SU-DHL-6 (cell line): Measurements from ENCODE around the gene CASP3.
"Not testable (repeated sequence)": the region's sequence is repeated elsewhere in the genome, so short reads cannot be mapped to it uniquely, and the experiment has no call there.

Experiments
- H2AFZ ChIP-seq: fragments of 200-600 bp; sonication (generic); 2 replicates; pipeline ENCODE4 v1.6.1; 2014; ENCODE audit warnings: low read depth, mild to moderate bottlenecking, moderate library complexity, mixed read lengths, antibody characterized with exemption, low read length; ENCODE audit not compliant: severe bottlenecking
- H3F3A ChIP-seq: fragments of 200-600 bp; shearing (Covaris generic); 2 replicates; pipeline ENCODE4 v1.6.0; 2016; ENCODE audit warnings: antibody characterized with exemption, mild to moderate bottlenecking; ENCODE audit not compliant: insufficient read depth
- H3K27ac ChIP-seq: fragments of 200-600 bp; sonication (generic); 2 replicates; pipeline ENCODE4 v1.5.1; 2016; ENCODE audit warnings: low read depth, mild to moderate bottlenecking, low read length, moderate library complexity, mixed read lengths
- H3K27me3 ChIP-seq: fragments of 200-600 bp; sonication (generic), shearing (Covaris generic); 2 replicates; pipeline ENCODE4 v1.6.0; 2014; ENCODE audit warnings: mild to moderate bottlenecking, low read length
- H3K36me3 ChIP-seq: fragments of 200-600 bp; sonication (generic); 2 replicates; pipeline ENCODE4 v1.6.1; 2014; ENCODE audit warnings: mild to moderate bottlenecking, low read length, mixed read lengths
- H3K4me2 ChIP-seq: fragments of 300-600, 200-600 bp; shearing (Covaris generic), sonication (generic); 2 replicates; pipeline ENCODE4 v1.6.0; 2014; ENCODE audit warnings: low read length, low read depth, mild to moderate bottlenecking; ENCODE audit not compliant: poor library complexity, severe bottlenecking
- H3K4me3 ChIP-seq: fragments of 200-600 bp; sonication (generic); 2 replicates; pipeline ENCODE4 v1.5.1; 2014; ENCODE audit warnings: antibody characterized with exemption, low read length, mild to moderate bottlenecking, mixed read lengths; ENCODE audit not compliant: insufficient read depth, poor library complexity, severe bottlenecking
- H3K79me2 ChIP-seq: fragments of 200-600 bp; sonication (generic); 2 replicates; pipeline ENCODE4 v1.6.1; 2014; ENCODE audit warnings: mild to moderate bottlenecking, low read length, moderate library complexity; ENCODE audit not compliant: insufficient read depth
- H3K9ac ChIP-seq: fragments of 200-600 bp; sonication (generic); 2 replicates; pipeline ENCODE4 v1.7.0; 2014; ENCODE audit warnings: mild to moderate bottlenecking, low read length
- H3K9me2 ChIP-seq: fragments of 200-600 bp; sonication (generic); replicated peaks from 2 replicates; pipeline ENCODE4 v1.6.1; 2014; ENCODE audit warnings: low read length; ENCODE audit not compliant: insufficient read depth
- H3K9me3 ChIP-seq: fragments of 200-600 bp; sonication (generic); 2 replicates; pipeline ENCODE4 v1.6.1; 2014; ENCODE audit warnings: low read length, mixed read lengths; ENCODE audit not compliant: insufficient read depth
- H4K20me1 ChIP-seq: fragments of 200-600 bp; sonication (generic); 2 replicates; pipeline ENCODE4 v1.6.1; 2014; ENCODE audit warnings: low read depth, mild to moderate bottlenecking, antibody characterized with exemption, low read length, moderate library complexity, mixed read lengths
- CTCF ChIP-seq: fragments of 200-600 bp; sonication (generic); IDR thresholded peaks from one replicate; pipeline ENCODE4 v1.5.1; 2017; ENCODE audit warnings: antibody characterized with exemption, mild to moderate bottlenecking, low read length, moderate library complexity; ENCODE audit not compliant: insufficient read depth, poor library complexity, severe bottlenecking
- EZH2phosphoT487 ChIP-seq: fragments of 200-600 bp; sonication (generic), shearing (Covaris generic); conservative IDR thresholded peaks from 2 replicates; pipeline ENCODE4 v1.6.1; 2018; ENCODE audit warnings: mild to moderate bottlenecking, antibody characterized with exemption, low read length, moderate library complexity, mixed read lengths

Gene CASP3

GRCh38 chr4:184653650-184654049, 4.4 kb upstream of the CASP3 start:
- H3K4me2 ChIP-seq: no peak overlapping the region
- no peak overlapping the region for H3K27ac ChIP-seq
- no peaks in the 10 kb centered on the region for H3K27me3 ChIP-seq
- H3K36me3 ChIP-seq: no peaks in the 10 kb centered on the region
- no peak overlapping the region for H3K9ac ChIP-seq
- H3K9me2 ChIP-seq: no peaks in the 10 kb centered on the region
- no peak for TF ChIP-seq CTCF
- no peak for TF ChIP-seq EZH2phosphoT487
- no peaks in the 10 kb centered on the region for H4K20me1 ChIP-seq
- H3K79me2 ChIP-seq: peaks cover 5% of the 10 kb centered on the region
- no peak overlapping the region for H2AFZ ChIP-seq
- no peak overlapping the region for H3K4me3 ChIP-seq
- no peaks in the 10 kb centered on the region for H3K9me3 ChIP-seq
- peaks cover 11% of the 10 kb centered on the region for H3F3A ChIP-seq

GRCh38 chr4:184652681-184653080, 3.4 kb upstream of the CASP3 start:
- H3K27me3 ChIP-seq, H3K9me2 ChIP-seq, H2AFZ ChIP-seq, H3K36me3 ChIP-seq, H3K4me2 ChIP-seq, H3K4me3 ChIP-seq, H3K27ac ChIP-seq, H3K9ac ChIP-seq, H4K20me1 ChIP-seq, H3K9me3 ChIP-seq: not testable (repeated sequence)
- peaks cover 13% of the 10 kb centered on the region for H3F3A ChIP-seq
- peaks cover 15% of the 10 kb centered on the region for H3K79me2 ChIP-seq

GRCh38 chr4:184651899-184652298, 2.7 kb upstream of the CASP3 start:
- H4K20me1 ChIP-seq: no peaks in the 10 kb centered on the region
- H3K27me3 ChIP-seq: no peaks in the 10 kb centered on the region
- H3F3A ChIP-seq: peaks cover 10% of the 10 kb centered on the region
- no peaks in the 10 kb centered on the region for H3K9me2 ChIP-seq
- no peak overlapping the region for H3K4me2 ChIP-seq
- H3K9me3 ChIP-seq: no peaks in the 10 kb centered on the region
- TF ChIP-seq CTCF (no peak), EZH2phosphoT487 (no peak)
- H3K36me3 ChIP-seq: 0 out of 2 replicates have a peak, but pooled peaks cover 3% of the 10 kb centered on the region
- H2AFZ ChIP-seq: no peak overlapping the region
- H3K79me2 ChIP-seq: peaks cover 22% of the 10 kb centered on the region
- H3K27ac ChIP-seq: no peak overlapping the region
- no peak overlapping the region for H3K9ac ChIP-seq
- no peak overlapping the region for H3K4me3 ChIP-seq

GRCh38 chr4:184649971-184650855, 966 bp upstream of the CASP3 start:
- peak overlapping the region; percentile 95 for H3K4me3 ChIP-seq
- peak overlapping the region; percentile 99 for H2AFZ ChIP-seq
- peak overlapping the region; percentile 94 for H3K9ac ChIP-seq
- 0 out of 2 replicates have a peak, but pooled peaks cover 11% of the 10 kb centered on the region for H3K36me3 ChIP-seq
- no peaks in the 10 kb centered on the region for H3K9me3 ChIP-seq
- no peaks in the 10 kb centered on the region for H3K9me2 ChIP-seq
- H3K27me3 ChIP-seq: no peaks in the 10 kb centered on the region
- H3F3A ChIP-seq: peaks cover 9% of the 10 kb centered on the region
- H3K79me2 ChIP-seq: peaks cover 39% of the 10 kb centered on the region
- peak overlapping the region; percentile 56 for H3K27ac ChIP-seq
- peak overlapping the region; percentile 85 for H3K4me2 ChIP-seq
- TF ChIP-seq CTCF: no peak
- no peak for TF ChIP-seq EZH2phosphoT487
- H4K20me1 ChIP-seq: no peaks in the 10 kb centered on the region
